Eye (tissue), 1 donor: ENCODE results near the gene OTUD5.

ENCODE experiments used
- DNase-seq: peaks from one replicate; pipeline ENCODE4 v3.0.0-alpha.2; 2015

Gene OTUD5

DNA sequence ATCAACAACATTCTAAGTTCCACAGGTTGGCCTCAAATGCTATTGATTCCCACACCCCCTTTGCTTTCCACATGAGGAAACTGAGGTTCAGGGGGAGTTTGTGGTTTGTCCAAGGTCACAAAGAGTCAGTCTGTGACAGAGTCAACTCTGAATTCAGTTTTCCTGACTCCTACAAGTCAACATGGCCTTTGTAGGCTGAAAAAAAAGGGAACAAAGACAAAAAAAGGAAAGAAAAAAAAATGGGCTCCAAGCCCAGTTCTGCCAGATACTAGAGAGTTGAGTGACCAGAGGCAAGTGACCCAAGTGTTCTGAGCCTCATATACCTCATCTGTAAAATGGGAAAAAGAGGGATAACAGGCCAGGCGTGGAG lies 22.1 kb downstream of the OTUD5 start:
- no peak for DNase-seq

DNA sequence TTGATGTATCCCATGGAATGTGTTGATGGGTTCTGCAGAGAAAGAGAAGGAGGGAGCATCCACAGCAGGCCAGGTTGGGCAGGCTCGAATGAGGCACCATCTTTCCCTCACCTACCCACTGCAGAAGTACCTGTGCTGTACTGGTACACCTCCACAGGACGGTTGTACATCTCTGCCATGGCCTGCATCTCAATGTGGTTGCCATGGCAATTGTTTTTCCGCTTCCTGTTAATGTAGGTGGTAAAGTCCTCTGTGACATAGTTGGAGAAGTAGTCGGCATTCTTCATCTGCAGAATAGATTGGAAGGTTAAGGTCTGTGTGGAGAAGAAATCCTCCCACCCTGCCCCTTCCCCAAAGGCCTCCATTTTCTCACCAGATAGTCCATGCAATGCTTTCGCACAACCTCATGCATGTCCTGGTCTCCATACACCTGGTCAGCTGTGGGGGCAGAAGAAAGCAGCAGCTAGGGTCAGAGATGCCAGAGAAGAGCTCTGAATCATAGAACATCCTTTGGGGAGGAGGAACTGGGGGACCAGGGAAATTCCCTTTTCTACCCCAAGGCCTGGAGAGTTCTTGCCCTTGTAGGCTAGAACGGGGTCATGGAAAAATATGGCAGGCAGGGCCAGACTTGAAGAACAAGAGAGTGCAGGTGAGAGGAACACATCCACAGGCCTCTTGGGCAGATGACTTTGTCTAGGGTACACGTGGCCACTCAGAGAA lies 22.7 kb downstream of the OTUD5 start:
- no peak for DNase-seq

DNA sequence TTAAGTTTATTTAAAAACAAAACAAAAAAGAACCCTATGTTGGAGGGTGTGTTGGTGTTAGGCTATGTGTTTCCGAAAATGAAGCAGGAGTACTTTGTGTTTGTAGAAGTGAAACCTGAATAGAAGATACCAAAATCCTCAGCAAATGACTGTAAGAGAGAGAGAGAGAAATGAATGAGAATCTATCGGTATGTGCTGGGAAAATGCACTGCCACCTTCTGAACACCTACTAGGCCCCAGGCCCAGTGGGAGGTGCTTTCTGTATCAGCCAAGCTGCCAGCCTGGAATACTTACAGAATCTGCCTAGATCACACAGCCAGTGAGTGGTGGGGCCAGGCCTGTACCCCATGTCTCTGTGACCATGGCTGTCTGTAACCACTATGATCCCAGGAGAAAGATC lies 23.6 kb downstream of the OTUD5 start:
- DNase-seq, result no peak

DNA sequence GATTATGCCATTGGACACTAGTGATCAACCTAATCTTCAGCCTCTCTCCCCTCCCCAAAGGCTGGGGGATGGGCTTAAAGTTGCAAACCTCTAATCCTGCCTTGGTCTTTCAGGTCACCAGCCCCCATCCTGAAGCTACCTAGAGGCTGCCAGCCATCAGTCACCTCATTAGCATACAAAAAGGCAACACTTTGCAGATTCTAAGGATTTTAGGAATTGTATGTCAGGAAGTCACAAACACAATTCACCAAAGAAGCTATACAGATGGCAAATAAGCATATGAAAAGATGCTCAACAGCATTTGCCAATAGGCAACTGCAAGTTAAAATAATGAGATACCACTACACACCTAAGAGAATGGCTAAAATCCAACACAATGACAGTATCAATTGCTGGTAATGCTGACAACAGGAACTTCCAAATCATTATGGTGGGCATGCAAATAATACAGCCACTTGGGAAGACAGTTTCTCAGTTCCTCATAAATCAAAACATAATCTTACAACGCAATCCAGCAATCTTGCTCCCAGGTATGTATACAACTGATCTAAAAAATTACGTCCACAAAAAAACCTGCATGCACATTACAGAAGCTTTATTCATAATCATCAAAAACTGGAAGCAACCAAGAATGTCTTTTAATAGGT lies 29.5 kb downstream of the OTUD5 start:
- no peak for DNase-seq

DNA sequence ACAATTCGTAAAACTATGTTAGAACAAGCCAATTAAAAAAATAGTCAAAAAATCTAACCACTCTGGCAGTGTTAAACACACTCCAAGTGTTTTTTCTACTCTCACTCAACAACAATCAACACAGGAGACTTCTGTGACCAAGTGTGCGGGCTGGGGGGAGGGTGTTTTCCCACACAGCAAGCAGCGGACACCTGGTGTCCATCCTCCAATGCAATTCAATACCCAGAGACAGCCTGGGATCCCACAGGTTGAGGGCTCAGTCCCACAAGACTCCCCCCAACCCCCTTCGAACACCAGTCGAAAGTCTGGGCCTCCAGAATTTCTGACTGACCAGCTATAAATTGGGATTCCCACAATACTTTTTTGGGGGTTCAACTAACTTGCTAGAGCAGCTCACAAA lies 30.3 kb downstream of the OTUD5 start:
- DNase-seq, result no peak

DNA sequence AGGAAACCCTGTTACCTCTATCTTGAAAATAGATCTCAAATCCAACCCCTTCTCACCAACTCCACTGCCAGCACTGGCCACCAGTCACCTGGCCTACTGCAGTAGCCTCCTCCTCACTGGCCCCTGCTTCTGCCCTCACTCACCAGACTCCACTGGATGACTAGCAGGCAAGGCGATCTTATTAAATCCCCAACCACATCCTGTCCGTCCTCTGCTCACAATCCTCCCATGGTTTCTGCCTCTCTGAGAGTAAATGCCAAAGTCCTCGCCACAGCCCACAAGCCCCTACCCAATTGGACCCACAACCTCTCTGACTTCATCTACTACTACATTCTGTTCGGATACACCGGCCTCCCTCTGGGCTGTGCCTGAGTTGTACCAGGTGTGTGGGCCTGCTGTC lies 33.1 kb downstream of the OTUD5 start:
- DNase-seq, result no peak

DNA sequence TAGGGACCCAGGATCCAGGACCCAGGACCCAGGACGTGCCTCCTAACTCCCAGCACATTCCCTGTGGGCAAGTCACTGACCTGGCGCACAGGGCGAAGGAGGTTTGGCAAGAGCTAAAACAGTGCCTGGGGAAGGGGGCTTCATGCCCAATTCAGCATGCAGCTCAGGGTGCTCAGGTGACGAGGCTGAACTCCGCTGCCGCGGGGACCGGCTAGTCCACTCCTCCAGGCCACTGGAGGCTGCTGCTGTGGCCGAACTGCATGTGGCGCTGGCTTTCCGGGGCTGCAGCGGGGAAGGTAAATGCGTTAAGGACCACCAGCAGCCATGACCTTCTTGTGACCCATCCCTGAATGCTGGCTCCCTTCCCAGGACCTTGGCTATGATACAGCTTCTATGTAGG lies 33.6 kb downstream of the OTUD5 start:
- no peak for DNase-seq

DNA sequence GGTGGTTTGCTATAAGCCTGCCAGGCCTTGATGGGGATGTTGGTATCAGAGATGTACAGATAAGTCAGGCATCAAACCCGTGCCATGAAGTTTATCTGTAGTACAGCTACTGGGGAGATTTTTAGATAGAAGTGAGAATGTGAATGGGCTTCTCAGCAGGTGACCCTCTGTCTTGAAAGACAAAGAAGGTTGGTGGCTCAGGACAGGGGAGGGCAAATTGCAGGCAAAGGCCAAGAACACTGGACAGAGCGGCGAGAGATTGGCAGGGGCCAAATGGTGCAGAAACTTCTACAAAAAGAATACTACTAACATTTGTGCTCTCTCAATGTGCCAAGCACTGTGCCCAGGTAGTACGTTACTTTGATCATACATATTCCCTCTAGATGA lies 36.7 kb downstream of the OTUD5 start:
- no peak for DNase-seq

DNA sequence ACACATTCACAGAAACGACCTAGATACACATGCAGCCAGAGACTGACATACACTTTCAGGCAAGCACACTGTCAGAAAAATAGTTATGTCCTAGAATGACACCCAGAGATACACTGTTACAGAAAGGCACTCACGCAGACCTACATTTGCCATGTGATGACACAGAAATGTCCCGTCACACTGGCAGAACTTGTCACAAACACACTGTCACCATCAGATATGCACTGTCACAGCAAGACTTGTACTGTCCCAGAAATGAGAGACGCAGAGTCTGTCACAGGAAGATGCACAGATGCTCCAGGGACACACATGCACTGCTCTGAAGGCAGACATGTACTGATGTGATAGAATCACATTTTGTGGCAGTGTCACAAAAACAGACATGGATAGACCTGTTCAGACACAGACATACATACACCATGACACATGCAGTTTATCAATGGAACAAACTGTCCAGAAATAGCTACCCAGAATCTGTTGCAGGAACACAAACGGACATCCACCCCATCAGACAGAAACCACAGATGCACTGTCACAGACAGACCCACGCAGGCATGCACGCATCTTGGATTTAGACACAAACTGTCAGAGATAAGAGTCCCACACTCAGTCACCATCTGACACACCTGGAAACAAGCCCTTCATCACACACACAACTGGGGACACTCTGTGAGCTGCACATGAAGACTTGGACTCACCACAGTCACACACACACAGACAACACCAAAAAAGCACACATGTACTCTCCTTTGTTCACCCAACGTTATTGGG lies 37.3 kb downstream of the OTUD5 start:
- peak; percentile 11 for DNase-seq

DNA sequence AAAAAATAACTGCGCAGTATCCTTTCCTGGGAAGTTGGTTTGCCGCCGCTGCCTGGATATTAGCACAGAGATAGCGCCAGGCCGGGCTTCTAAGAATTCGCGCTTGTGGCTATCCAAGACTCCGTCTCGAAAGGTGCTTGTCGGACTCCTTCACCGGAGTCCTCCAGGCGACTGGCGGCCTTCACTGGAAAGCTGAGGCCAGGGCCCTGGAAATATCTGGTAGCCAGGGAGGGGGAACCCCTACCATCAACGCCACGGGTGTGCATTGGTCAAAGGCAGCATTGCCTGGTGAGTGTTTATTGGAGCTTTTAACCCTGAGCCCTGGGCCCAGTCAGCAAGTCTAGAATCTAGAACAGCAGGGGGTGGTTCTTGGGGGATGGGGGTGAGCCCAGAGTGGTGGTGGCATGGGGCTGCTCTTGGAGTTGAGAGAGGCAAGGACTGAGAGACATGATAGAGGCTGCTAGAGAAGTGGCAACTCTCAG lies 38.0 kb downstream of the OTUD5 start:
- DNase-seq, result no peak

DNA sequence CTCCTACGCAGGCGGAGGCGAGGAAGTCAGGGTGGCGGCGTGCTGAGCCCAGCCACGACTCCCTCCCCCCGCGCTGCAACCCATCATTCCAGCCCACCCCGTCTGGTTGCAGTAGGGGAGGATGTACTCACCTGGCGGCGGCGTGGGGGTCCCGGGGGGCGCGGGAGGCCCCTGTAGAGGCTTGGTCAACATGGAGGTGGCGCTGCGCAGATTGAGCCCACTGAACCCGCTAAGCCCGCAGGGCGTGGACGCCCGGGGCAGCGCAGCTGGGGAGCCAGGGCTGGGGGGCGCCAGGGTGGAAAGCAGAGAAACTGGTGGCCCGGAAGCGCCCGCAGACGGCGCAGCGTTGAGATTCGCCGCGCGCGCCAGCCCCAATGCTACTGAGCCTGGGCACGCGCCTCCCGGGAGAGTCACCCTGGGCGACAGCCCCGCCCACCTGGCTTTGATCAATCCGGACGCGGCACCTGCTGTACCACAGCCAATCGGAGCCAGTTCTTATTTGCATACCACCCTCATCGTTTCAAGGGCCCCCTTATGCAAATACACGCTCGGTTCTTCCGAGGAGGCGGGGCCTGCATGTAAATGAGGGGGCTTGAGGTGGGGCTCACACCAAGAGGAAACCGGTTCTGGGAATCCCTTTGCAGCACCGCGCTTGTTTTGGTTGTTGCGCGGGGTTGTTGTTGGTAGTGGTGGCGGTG lies 38.6 kb downstream of the OTUD5 start, which contains the start of gene PIM2:
TSS of gene PIM2 (minus strand) at position 382 of the 698 bp plus-strand sequence. CDS start at position 192, 190 bp downstream.
- peak; percentile 93 for DNase-seq

DNA sequence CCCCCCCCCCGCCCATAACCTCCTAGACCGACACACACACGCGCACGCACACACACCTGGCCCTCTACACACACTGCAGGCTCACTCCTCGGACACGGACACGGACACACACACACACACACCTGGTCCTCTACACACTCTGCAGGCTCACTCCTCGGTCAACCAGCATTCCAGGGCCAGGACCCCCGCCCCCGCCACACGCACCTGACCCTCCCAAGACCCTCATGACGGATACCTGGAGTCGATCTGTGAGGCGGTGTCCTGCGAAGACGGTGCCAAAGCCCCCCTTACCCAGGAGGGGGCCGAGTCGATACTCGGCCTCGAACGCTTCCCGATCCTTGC lies 39.1 kb downstream of the OTUD5 start:
- no peak for DNase-seq

DNA sequence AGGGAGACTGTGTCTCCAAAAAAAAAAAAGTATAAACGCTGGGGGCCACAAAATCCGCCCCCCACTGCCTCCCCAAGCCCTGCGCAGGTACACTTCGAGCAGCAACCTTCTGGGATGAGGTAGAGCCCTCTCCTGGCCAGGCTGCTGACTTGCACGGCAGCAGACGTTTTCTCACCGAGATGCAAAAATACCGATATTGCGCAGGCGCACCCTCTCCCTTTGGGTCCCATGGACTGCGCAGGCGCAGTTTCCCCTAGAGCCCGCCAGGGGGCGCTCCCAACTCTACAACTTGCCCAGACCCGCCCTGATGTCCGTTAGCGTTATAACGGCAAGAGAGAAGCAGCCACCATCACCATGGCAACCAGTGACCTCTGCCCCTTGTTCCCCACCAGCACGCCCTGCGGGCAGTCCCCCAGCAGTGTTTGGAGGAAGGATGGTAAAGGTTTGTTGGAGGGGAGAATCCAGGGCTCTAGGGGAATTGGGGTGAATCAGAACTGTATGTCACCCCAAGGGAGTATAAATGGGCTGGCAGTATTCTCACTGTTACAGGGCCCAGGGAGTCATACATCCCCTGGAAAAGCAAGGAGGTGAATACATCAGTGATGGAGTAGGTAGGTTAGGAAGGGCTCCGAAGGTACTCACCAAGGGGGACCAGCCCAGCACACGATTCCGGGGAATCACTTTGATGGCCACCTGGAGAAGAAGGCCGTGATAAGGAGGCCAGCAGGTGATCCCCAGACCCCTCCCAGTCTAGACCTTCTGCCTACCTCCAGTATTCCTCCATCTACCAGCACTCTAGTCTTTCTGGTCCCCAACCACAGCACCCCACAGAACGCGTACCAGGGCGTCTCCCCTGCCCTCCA lies 40.0 kb downstream of the OTUD5 start:
- DNase-seq, result peak; percentile 96

DNA sequence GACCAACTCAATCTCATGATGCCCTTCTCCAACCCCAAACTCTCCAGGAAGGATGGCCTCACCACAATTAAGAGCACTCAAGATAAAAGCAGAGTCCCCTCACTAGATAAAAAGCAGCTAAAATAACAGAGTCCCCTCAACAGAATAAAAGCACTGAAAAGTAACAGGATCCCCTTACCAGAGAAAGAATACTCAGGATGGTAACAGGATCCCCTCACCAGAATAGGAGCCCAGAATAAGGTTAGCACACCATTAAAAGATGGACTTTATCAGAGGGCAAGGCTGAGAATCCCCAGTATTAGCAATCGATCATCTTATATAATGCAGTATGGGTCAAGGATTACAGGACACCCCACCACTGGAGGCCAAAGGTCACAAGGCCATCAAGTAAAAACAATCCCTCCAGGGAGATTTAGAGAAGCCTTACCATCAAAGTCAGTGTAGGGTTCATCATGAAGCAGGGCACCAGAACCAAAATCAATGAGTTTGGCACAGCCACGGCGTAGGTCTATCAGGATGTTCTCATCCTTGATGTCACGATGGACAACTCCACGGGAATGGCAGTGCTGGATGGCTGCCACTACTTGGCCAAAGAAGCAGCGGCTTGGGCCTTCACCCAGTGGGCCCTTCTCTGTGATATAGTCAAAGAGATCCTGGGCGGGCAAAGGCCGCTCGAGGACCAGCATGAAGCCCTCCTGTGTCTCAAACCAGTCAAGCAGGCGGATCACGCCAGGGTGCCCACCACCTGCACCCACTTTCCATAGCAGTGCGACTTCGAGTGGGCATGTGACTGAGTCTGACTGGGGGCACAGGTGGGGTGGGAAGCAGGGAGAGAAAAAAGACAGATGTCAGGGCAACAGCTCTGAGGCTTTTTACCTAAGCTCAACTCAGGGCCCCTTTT lies 42.6 kb downstream of the OTUD5 start:
- DNase-seq, result no peak

DNA sequence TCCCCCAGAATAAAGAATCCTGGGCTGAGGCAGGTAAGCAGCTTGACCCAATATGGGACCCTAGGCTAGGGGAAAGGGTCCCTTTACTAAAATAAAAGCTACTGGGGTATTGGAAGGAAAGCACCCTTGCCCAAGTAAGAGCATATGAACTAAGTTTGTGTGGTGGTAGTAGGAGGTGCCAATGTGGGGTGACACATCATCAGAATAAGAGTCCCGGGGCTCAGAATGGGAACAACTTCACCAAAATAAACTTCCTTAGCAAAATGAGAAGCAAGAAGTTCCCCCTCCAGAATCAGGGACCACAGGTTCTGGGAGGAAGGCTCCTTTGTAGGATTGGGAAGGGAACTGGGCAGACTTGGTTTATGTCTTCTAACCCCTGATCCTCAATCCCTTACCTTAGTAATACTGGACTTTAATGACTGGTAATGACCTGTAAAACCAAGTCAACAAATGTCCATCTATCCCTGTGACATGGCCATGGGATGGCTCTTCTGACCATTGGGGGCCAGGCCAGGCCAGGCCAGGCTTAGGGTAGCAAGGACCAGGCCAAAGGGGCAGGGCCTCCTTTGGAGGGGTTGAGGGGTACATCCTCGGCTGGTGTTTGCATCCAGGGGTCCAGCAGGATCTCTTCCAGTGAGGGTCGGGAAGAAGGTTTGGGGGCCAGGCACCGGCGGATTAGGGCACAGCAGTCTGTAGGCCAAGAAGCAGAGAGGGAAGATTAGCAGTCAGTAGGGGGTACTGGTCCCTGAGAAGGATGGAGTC lies 43.6 kb downstream of the OTUD5 start:
- no peak for DNase-seq

DNA sequence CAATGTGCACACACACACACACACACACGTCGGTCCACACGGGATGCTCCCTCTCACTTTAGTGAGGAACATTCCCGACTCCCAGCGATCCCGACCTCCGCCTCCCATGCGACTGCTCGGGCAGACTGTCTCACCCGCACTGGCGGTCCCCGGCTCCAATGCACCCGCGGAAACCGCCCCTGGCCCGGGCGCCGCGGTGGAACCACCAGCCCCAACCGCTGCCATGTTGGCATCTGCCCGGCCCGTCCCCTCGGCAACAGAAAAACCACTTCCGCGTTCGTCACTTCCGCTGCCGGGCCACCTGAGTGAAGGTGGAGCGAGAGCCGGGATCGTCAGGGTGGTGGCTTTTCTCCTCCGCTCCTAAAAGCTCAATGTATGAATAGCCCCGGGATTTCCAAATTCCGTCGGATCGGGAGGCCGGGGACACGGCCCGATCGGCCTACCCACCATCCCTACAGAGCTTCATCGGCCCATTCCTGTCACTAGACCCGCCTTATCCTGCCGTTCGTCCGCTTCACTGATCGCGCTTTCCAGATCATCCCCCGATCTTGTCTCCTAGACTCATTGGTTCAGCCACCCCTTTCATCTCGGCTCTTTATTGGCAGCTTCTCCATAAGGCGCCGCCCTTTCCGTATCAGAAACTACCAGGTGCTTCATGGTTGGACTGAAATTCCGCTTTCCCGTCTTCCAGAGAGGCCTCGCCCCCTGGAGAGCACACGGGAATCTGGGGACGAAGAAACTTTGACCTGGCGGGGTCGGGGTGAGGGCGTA lies 45.8 kb downstream of the OTUD5 start, which contains the start of gene SLC35A2:
TSS of gene SLC35A2 (minus strand) at position 235 of the 771 bp plus-strand sequence. CDS start at position 225, 10 bp downstream.
- DNase-seq, result peak; percentile 92

DNA sequence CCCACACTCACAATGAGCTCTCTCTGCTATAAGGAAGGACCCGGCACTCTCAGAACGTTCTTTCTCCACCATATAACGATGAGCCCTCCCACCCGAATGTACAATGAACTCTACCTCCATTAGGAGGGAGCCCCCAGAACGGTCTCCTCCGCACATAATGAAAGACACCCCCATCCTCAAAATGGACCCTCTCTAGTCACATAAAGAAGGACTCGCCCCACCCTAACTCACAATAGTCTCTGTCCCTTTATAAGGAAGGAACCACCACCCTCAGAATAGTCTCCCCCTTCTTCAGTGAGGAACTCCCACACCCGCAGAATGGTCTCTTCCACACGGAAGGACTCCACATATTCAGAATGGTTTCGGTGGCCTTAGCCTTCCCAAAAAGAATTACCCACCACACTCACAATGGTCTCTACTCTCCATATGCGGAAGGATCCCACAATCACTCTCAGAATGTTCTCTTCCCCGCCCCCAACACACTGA lies 46.4 kb downstream of the OTUD5 start:
- no peak for DNase-seq

DNA sequence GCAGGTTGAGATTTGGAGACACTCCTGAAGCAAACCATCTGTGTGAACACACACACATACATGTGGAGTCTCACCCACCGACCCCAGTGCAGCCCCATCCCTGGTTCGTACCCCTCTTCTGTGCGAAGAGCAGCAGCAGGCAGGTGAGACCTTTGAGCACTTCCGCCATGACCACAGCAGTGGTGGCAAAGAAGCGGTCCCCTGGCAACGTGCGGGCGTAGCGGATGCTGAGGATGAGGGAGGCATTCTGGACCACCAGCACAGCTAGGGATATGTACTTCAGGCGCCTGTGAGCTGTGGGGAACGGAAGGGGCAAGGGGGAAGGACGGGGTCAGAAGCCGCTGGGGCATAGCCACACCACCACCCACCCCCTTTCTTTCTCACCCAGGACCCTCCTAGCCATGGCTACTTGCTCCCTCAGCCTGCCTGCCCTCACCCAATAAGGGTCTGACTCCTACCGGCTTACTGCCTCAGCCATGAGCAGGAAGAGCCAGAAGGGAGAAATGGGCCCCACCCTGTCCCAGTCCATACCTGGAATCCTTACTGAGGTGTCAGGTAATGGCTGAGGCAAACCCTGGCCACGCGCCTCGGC lies 47.6 kb downstream of the OTUD5 start:
- DNase-seq, result no peak

DNA sequence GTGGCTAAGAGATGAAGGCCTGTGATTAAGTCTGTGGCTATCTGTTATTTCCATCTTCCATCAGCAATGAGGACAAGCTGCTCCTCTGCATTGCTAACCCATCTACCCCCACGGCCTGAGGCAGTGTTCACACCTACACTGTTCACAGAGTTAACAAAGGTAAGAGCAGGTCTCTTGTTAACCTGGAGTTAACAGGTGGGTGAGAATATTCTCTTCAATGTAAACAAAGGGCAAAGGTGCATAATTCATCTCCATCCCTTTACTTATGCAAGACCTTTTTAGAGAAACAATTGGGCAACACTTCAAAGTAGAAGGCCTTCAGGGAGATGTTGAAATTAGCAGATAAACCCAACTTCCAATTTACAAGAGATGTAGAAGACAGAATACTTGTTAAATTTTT lies 48.8 kb downstream of the OTUD5 start:
- no peak for DNase-seq
